Mammary epithelial cell (primary cell): ENCODE results near the gene ISCU.

ENCODE experiments used
- EZH2 ChIP-seq: IDR thresholded peaks from 2 replicates; pipeline ENCODE4 v1.6.1; 2012; ENCODE audit warnings: low read length, inconsistent platforms, borderline replicate concordance
- TF ChIP-seq, protein P1 (sequence below), 2 donors: IDR thresholded peaks in 1 of 2; conservative IDR thresholded peaks in 1 of 2; 2 replicates each; pipeline ENCODE4 v1.5.1; 2011 to 2012; ENCODE audit warnings: inconsistent platforms in 2 of 2, low read length in 2 of 2, mild to moderate bottlenecking in 2 of 2, control low read depth in 1 of 2, low read depth in 1 of 2; ENCODE audit not compliant: insufficient read depth in 1 of 2; ENCODE audit errors: extremely low read depth in 1 of 2

GRCh38 chr12:108609537-108610335, 47.3 kb downstream of the ISCU start:
- TF ChIP-seq, protein P1, sequence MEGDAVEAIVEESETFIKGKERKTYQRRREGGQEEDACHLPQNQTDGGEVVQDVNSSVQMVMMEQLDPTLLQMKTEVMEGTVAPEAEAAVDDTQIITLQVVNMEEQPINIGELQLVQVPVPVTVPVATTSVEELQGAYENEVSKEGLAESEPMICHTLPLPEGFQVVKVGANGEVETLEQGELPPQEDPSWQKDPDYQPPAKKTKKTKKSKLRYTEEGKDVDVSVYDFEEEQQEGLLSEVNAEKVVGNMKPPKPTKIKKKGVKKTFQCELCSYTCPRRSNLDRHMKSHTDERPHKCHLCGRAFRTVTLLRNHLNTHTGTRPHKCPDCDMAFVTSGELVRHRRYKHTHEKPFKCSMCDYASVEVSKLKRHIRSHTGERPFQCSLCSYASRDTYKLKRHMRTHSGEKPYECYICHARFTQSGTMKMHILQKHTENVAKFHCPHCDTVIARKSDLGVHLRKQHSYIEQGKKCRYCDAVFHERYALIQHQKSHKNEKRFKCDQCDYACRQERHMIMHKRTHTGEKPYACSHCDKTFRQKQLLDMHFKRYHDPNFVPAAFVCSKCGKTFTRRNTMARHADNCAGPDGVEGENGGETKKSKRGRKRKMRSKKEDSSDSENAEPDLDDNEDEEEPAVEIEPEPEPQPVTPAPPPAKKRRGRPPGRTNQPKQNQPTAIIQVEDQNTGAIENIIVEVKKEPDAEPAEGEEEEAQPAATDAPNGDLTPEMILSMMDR (conservative IDR thresholded peaks at IDR 0.05 in 1 of 2, IDR thresholded peaks at IDR 0.05 in 1 of 2; ENCODE audit: extremely low read depth in 1 of 2, insufficient read depth in 1 of 2, low read depth in 1 of 2, low read length in 2 of 2): no peak
- TF ChIP-seq EZH2: no peak
